Measurements from ENCODE around the gene ZNF148.

DNA sequence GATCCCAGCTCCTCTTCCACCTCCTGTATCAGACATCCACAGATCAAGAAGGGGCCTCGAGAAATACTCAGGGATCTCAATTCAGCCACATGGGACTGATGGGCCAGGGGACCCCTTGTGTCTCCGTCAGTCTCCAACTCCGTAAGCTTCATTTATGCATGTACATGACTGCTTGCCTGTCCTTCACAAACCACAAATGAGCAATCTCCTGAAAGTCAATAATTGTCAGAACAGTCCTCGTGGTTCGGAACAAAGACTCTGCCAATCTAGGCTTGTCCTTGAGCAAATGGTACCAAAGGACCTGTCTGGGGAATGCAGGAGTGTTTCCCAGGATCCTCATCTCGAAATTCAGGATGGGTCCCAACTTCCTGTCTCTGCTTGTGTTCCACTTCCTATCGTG, 183.4 kb downstream of the ZNF148 start:
- TF ChIP-seq, protein P1, sequence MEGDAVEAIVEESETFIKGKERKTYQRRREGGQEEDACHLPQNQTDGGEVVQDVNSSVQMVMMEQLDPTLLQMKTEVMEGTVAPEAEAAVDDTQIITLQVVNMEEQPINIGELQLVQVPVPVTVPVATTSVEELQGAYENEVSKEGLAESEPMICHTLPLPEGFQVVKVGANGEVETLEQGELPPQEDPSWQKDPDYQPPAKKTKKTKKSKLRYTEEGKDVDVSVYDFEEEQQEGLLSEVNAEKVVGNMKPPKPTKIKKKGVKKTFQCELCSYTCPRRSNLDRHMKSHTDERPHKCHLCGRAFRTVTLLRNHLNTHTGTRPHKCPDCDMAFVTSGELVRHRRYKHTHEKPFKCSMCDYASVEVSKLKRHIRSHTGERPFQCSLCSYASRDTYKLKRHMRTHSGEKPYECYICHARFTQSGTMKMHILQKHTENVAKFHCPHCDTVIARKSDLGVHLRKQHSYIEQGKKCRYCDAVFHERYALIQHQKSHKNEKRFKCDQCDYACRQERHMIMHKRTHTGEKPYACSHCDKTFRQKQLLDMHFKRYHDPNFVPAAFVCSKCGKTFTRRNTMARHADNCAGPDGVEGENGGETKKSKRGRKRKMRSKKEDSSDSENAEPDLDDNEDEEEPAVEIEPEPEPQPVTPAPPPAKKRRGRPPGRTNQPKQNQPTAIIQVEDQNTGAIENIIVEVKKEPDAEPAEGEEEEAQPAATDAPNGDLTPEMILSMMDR (IDR thresholded peaks at IDR 0.05): no peak
- no peak for TF ChIP-seq POLR2A (IDR thresholded peaks at IDR 0.05)
